Smooth muscle cell (in vitro differentiated cells): ENCODE measurements around the gene ARX. TPM values are rescaled to one million over a fixed set of nuclear protein-coding genes. Genes with fewer than 3 reads are reported as not detected.

ENCODE experiments used
- DNase-seq: peaks from one replicate; lab custom pipeline; 2025; ENCODE audit not compliant: unreplicated experiment; lab: John Stamatoyannopoulos, UW
- H2AFZ ChIP-seq: fragments of 200-600 bp; sonication (generic); 2 replicates; pipeline ENCODE4 v1.6.0; 2016; ENCODE audit warnings: antibody characterized with exemption, low read depth, mild to moderate bottlenecking
- H3F3A ChIP-seq: fragments of 200-600 bp; sonication (generic); 2 replicates; pipeline ENCODE4 v1.6.0; 2017; ENCODE audit warnings: antibody characterized with exemption, low read depth
- H3K27ac ChIP-seq: fragments of 200-600 bp; sonication (generic); 2 replicates; pipeline ENCODE4 v1.5.1; 2016; ENCODE audit warnings: low read depth, mild to moderate bottlenecking
- H3K27me3 ChIP-seq: fragments of 200-600 bp; sonication (generic); 2 replicates; pipeline ENCODE4 v1.6.1; 2016; ENCODE audit warnings: low read depth, mild to moderate bottlenecking
- H3K36me3 ChIP-seq: fragments of 200-600 bp; sonication (generic); 2 replicates; pipeline ENCODE4 v1.5.1; 2016; ENCODE audit warnings: low read depth
- H3K4me1 ChIP-seq: fragments of 200-600 bp; sonication (generic); 2 replicates; pipeline ENCODE4 v1.5.1; 2016; ENCODE audit warnings: low read depth
- H3K4me2 ChIP-seq: fragments of 200-600 bp; sonication (generic); 2 replicates; pipeline ENCODE4 v1.6.0; 2016; ENCODE audit warnings: mild to moderate bottlenecking
- H3K4me3 ChIP-seq: fragments of 200-600 bp; sonication (generic); 2 replicates; pipeline ENCODE4 v1.5.1; 2016; ENCODE audit warnings: mild to moderate bottlenecking
- H3K79me2 ChIP-seq: fragments of 200-600 bp; sonication (generic); 2 replicates; pipeline ENCODE4 v1.6.0; 2016; ENCODE audit warnings: low read depth, mild to moderate bottlenecking
- H3K9ac ChIP-seq: fragments of 200-600 bp; sonication (generic); 2 replicates; pipeline ENCODE4 v1.6.0; 2016; ENCODE audit warnings: low read depth
- H3K9me3 ChIP-seq: fragments of 200-600 bp; sonication (generic); replicated peaks from 2 replicates; pipeline ENCODE4 v1.5.1; 2016; ENCODE audit warnings: low read depth
- H4K20me1 ChIP-seq: fragments of 200-600 bp; sonication (generic); 2 replicates; pipeline ENCODE4 v1.6.0; 2016; ENCODE audit warnings: low read depth
- WGBS: methylation state at CpG from one replicate; pipeline ENCODE4 v1.1.7; 2016; ENCODE audit warnings: low lambda C conversion rate; 5-methylcytosine and 5-hydroxymethylcytosine counted together
- polyA plus RNA-seq: library from polyadenylated mRNA; unstranded; fragments of >200 nt; fragmentation: Nextera tagmentation; extraction: Ambion mirVana; gene quantifications from 2 replicates; pipeline ENCODE4 v1.2.1, GENCODE V29; 2016
- total RNA-seq: library from RNA; depleted of rRNA; stranded (reverse); fragments of >200 nt; gene quantifications from 2 replicates; pipeline ENCODE4 v1.2.3, GENCODE V29; 2014
- TF ChIP-seq, protein P1 (sequence below): fragments of 200-600 bp; sonication (generic); IDR thresholded peaks from 2 replicates; pipeline ENCODE4 v1.5.1; 2017; ENCODE audit warnings: borderline replicate concordance, mild to moderate bottlenecking, antibody characterized with exemption; ENCODE audit not compliant: insufficient read depth, poor library complexity, severe bottlenecking

ARX gene
- total and polyA plus RNA-seq, 2 experiments from 2014 or later: not detected

DNA sequence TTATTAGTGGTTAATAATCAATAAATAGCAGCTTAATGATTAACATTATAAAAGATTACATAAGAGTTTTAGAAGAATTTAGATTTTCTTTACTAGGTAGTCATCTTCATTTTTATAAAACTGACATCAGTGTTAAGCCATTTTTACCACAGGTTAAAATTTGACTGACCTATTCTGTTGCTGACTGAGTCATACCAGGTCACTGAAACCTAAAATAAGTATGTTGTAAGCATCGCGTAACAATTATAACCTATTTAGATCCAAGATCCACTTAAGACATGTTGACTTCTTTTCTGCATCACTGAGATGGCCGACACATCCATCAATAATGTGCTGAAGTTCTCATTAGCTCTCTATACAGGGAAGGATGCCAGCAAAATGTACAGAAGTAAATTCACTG is 36.7 kb downstream of the ARX start:
- H3K27me3 ChIP-seq: no peaks in the 10 kb centered on the region
- no peaks in the 10 kb centered on the region for H4K20me1 ChIP-seq
- WGBS: 92% methylated on average over 3 of the region's 3 CpGs
- H3K4me1 ChIP-seq: no peaks in the 10 kb centered on the region
- H3K79me2 ChIP-seq: no peaks in the 10 kb centered on the region
- no peak overlapping the region for H3K27ac ChIP-seq
- no peak overlapping the region for H3K4me2 ChIP-seq
- no peak overlapping the region for H3K9ac ChIP-seq
- no peak for DNase-seq
- H3K4me3 ChIP-seq: no peak overlapping the region
- H2AFZ ChIP-seq: no peak overlapping the region
- TF ChIP-seq, protein P1, sequence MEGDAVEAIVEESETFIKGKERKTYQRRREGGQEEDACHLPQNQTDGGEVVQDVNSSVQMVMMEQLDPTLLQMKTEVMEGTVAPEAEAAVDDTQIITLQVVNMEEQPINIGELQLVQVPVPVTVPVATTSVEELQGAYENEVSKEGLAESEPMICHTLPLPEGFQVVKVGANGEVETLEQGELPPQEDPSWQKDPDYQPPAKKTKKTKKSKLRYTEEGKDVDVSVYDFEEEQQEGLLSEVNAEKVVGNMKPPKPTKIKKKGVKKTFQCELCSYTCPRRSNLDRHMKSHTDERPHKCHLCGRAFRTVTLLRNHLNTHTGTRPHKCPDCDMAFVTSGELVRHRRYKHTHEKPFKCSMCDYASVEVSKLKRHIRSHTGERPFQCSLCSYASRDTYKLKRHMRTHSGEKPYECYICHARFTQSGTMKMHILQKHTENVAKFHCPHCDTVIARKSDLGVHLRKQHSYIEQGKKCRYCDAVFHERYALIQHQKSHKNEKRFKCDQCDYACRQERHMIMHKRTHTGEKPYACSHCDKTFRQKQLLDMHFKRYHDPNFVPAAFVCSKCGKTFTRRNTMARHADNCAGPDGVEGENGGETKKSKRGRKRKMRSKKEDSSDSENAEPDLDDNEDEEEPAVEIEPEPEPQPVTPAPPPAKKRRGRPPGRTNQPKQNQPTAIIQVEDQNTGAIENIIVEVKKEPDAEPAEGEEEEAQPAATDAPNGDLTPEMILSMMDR: no peak
- H3F3A ChIP-seq: no peaks in the 10 kb centered on the region
- H3K9me3 ChIP-seq: no peaks in the 10 kb centered on the region
- H3K36me3 ChIP-seq: no peaks in the 10 kb centered on the region

DNA sequence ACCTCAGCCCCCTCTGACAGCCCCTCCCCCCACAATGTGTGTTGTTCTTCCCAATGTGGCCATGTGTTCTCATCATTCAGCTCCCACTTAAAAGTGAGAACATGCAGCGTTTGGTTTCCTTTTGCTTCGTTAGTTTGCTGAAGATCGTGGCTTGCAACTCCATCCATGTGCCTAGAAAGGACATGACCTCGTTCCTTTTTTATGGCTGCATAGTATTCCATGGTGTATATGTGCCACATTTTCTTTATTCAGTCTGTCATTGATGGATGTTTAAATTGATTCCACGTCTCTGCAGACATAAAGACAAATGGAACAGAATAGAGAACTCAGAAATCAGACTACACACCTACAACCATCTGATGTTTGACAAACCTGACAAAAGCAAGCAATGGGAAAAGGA is 46.0 kb downstream of the ARX start:
- H2AFZ ChIP-seq: no peak overlapping the region
- H3K36me3 ChIP-seq: peaks cover 5% of the 10 kb centered on the region
- H3K9ac ChIP-seq: no peak overlapping the region
- H3K27ac ChIP-seq: no peak overlapping the region
- H4K20me1 ChIP-seq: no peaks in the 10 kb centered on the region
- H3K9me3 ChIP-seq: no peaks in the 10 kb centered on the region
- H3K4me1 ChIP-seq: peaks cover 7% of the 10 kb centered on the region
- DNase-seq: no peak
- no peak overlapping the region for H3K4me3 ChIP-seq
- WGBS: 99% methylated on average over 5 of the region's 5 CpGs
- H3K27me3 ChIP-seq: no peaks in the 10 kb centered on the region
- H3K4me2 ChIP-seq: no peak overlapping the region
- TF ChIP-seq, protein P1: no peak
- no peaks in the 10 kb centered on the region for H3F3A ChIP-seq
- H3K79me2 ChIP-seq: no peaks in the 10 kb centered on the region

DNA sequence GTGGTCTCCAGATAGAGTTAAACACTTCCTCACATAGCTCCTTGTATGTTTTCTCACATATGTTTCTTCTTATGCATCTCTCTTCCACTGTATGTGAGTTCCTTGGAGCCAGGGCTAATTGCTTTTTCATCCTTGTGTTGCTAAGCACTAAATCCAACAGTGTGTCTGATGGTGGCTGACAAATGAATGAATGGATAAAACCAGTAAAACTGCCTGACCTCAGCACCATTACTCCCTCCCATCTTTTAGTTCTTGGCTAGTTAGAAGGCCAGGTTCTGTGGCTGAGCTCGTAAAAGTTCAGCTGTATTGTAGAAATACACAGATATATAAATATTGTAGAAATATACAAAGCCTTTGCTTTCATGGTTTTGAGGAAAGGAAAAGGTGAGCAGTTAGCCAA is 50.4 kb downstream of the ARX start:
- H3K9me3 ChIP-seq: no peaks in the 10 kb centered on the region
- peaks cover 7% of the 10 kb centered on the region for H3K4me1 ChIP-seq
- no peaks in the 10 kb centered on the region for H3F3A ChIP-seq
- no peak overlapping the region for H3K4me2 ChIP-seq
- H3K79me2 ChIP-seq: no peaks in the 10 kb centered on the region
- H3K27me3 ChIP-seq: no peaks in the 10 kb centered on the region
- no peak overlapping the region for H3K27ac ChIP-seq
- WGBS: 100% methylated on average over 1 of the region's 1 CpG
- no peak overlapping the region for H3K4me3 ChIP-seq
- H3K9ac ChIP-seq: no peak overlapping the region
- no peak for DNase-seq
- H3K36me3 ChIP-seq: peaks cover 5% of the 10 kb centered on the region
- no peaks in the 10 kb centered on the region for H4K20me1 ChIP-seq
- H2AFZ ChIP-seq: no peak overlapping the region
- TF ChIP-seq, protein P1: no peak

DNA sequence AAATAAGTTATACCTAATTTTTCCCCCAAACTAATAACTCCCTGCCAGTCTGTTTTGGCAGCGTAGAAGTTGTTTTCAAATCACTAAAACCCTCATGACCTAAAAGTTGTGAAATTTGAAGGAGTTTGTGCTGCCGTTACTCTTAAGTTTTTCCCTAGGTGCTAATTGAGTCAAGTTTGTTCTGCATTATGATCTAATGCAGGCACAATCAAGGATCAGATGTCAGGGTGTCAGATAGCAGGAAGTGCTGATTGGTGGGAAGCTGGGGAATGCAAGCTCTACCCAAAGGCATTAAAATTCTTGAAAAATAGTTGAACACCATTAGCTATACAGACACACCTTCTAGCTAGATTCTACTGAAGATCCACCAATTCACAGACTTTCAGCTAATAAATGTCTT is 51.9 kb downstream of the ARX start:
- Histone ChIP-seq H3K4me1 (peaks cover 7% of the 10 kb centered on the region), H3K4me2 (no peak overlapping the region), H3K27me3 (no peaks in the 10 kb centered on the region), H3K4me3 (no peak overlapping the region), H3K27ac (no peak overlapping the region), H3K9me3 (no peaks in the 10 kb centered on the region), H3F3A (no peaks in the 10 kb centered on the region), H2AFZ (no peak overlapping the region), H3K9ac (no peak overlapping the region), H3K36me3 (no peaks in the 10 kb centered on the region), H3K79me2 (no peaks in the 10 kb centered on the region), H4K20me1 (no peaks in the 10 kb centered on the region)
- WGBS: 72% methylated on average over 2 of the region's 2 CpGs
- DNase-seq: no peak
- TF ChIP-seq, protein P1: no peak
